GM23248 (cell line): Measurements from ENCODE around the gene SLC25A39. TPM values are rescaled to one million over a fixed set of nuclear protein-coding genes. Genes with fewer than 3 reads are reported as not detected.

Source experiments
- DNase-seq: peaks from one replicate; pipeline ENCODE4 v3.0.0-alpha.2; 2015
- H2AFZ ChIP-seq: fragments of 200-600 bp; sonication (generic); 2 replicates; pipeline ENCODE4 v1.6.1; 2016; ENCODE audit warnings: antibody characterized with exemption
- H3F3A ChIP-seq: fragments of 200-600 bp; sonication (generic); 2 replicates; pipeline ENCODE4 v1.6.1; 2016; ENCODE audit warnings: mild to moderate bottlenecking, antibody characterized with exemption, mixed run types; ENCODE audit not compliant: insufficient read depth
- H3K27ac ChIP-seq: fragments of 200-600 bp; sonication (generic); 2 replicates; pipeline ENCODE4 v1.5.1; 2016; ENCODE audit warnings: mild to moderate bottlenecking
- H3K27me3 ChIP-seq: fragments of 200-600 bp; sonication (generic); replicated peaks from 2 replicates; pipeline ENCODE4 v1.6.1; 2016; ENCODE audit warnings: mild to moderate bottlenecking; ENCODE audit not compliant: insufficient read depth
- H3K36me3 ChIP-seq: fragments of 200-600 bp; sonication (generic); 2 replicates; pipeline ENCODE4 v1.6.1; 2016; ENCODE audit warnings: low read depth, mild to moderate bottlenecking
- H3K4me1 ChIP-seq: fragments of 200-600 bp; sonication (generic); 2 replicates; pipeline ENCODE4 v1.6.1; 2016; ENCODE audit warnings: mild to moderate bottlenecking; ENCODE audit not compliant: insufficient read depth
- H3K4me2 ChIP-seq: fragments of 200-600 bp; sonication (generic); one replicate; pipeline ENCODE4 v1.6.1; 2016; ENCODE audit warnings: mild to moderate bottlenecking; ENCODE audit not compliant: unreplicated experiment
- H3K4me3 ChIP-seq: fragments of 200-600 bp; sonication (generic); 2 replicates; pipeline ENCODE4 v1.5.1; 2016; ENCODE audit warnings: mild to moderate bottlenecking
- H3K79me2 ChIP-seq: fragments of 200-600 bp; sonication (generic); 2 replicates; pipeline ENCODE4 v1.6.1; 2016; ENCODE audit warnings: mild to moderate bottlenecking; ENCODE audit not compliant: insufficient read depth
- H3K9ac ChIP-seq: fragments of 200-600 bp; sonication (generic); 2 replicates; pipeline ENCODE4 v1.6.1; 2016; ENCODE audit warnings: mild to moderate bottlenecking
- H3K9me2 ChIP-seq: fragments of 200-600 bp; sonication (generic); 2 replicates; pipeline ENCODE4 v1.6.1; 2016; ENCODE audit warnings: mixed run types, mild to moderate bottlenecking, moderate library complexity; ENCODE audit not compliant: insufficient read depth
- H3K9me3 ChIP-seq: fragments of 200-600 bp; sonication (generic); one replicate; pipeline ENCODE4 v1.6.1; 2017; ENCODE audit warnings: low read depth
- H4K20me1 ChIP-seq: fragments of 200-600 bp; sonication (generic); 2 replicates; pipeline ENCODE4 v1.6.0; 2016; ENCODE audit not compliant: insufficient read depth
- EZH2 ChIP-seq: fragments of 200-600 bp; sonication (generic); IDR thresholded peaks from 2 replicates; pipeline ENCODE4 v1.6.1; 2018; ENCODE audit warnings: antibody characterized with exemption, mild to moderate bottlenecking; ENCODE audit not compliant: insufficient read depth, poor library complexity, severe bottlenecking
- EZH2phosphoT487 ChIP-seq: fragments of 200-600 bp; sonication (generic); IDR thresholded peaks from 2 replicates; pipeline ENCODE4 v1.6.1; 2018; ENCODE audit warnings: antibody characterized with exemption, moderate library complexity, mild to moderate bottlenecking, low read depth; ENCODE audit not compliant: insufficient read depth
- WGBS, 2 experiments: methylation state at CpG; one replicate each; pipeline ENCODE4 v1.1.6; 2015 to 2017; ENCODE audit warnings: low lambda C conversion rate in 2 of 2, low coverage in 1 of 2; ENCODE audit errors: missing lambda C conversion rate in 2 of 2; 5-methylcytosine and 5-hydroxymethylcytosine counted together
- in situ Hi-C: fragments of 300-500 bp; cut with MboI; formaldehyde crosslinking; loops from 2 replicates; pipeline ENCODE4 v1.15.0; 2020
- polyA plus RNA-seq: library from polyadenylated mRNA; unstranded; fragments of >200 nt; fragmentation: Nextera tagmentation; extraction: Ambion mirVana; gene quantifications from 2 replicates; pipeline ENCODE4 v1.2.1, GENCODE V29; 2016
- total RNA-seq: library from RNA; depleted of rRNA; stranded (reverse); fragments of >200 nt; shearing (Covaris generic); gene quantifications from 2 replicates; pipeline ENCODE4 v1.2.3, GENCODE V29; 2014

SLC25A39 gene
- total and polyA plus RNA-seq, 2 experiments from 2014 or later = 117 to 118 TPM

DNA sequence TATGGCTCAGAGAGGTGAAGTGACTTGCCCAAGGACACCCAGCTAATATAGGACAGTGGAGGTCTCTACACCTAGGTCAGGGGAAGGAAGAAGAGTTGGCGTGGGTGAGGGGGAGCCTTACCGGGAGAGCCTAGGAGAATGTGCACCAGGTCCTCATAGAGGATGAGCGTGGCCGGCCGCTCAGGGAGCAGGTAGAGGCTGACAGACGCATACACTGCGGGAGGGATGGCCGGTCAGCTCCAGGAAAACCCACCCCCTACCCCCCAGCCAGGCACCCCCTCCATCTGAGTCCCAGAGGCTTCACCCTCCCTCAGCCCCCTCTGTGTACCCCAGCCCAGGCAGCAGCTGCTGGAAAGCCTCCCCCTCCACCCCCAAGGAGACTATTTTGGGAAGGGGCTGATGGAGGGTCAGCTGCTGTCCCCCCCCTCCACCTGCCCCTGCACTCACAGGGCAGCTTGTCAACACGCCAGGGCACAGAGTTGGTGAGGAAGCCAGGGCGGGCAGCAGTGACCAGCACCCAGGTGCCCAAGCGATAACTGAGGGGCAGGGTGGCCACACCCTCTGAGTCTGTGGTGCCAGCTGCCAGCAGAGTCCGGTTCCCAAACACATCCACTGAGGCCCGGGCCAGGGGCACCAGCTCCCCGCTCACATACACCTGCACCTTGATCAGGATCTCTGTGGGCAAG is 35.0 kb upstream of the SLC25A39 start:
- Histone ChIP-seq H3K4me2 (no peak overlapping the region), H4K20me1 (no peaks in the 10 kb centered on the region), H2AFZ (no peak overlapping the region), H3K9ac (no peak overlapping the region), H3K79me2 (no peaks in the 10 kb centered on the region), H3K4me3 (no peak overlapping the region), H3K27ac (no peak overlapping the region), H3K9me2 (no peaks in the 10 kb centered on the region), H3K4me1 (peaks cover 9% of the 10 kb centered on the region; the same call in 1 of the 2 replicates), H3K36me3 (no peaks in the 10 kb centered on the region), H3K27me3 (no peaks in the 10 kb centered on the region), H3F3A (0 out of 2 replicates have a peak, but pooled peaks cover 5% of the 10 kb centered on the region), H3K9me3 (no peaks in the 10 kb centered on the region)
- no peak for DNase-seq
- in situ Hi-C loops = no loop called here
- WGBS, 2 experiments = 65 to 68% methylated on average over 13 to 14 of the region's 14 CpGs
- TF ChIP-seq EZH2 (no peak), EZH2phosphoT487 (no peak)

GRCh38 chr17:44359006-44359405 is 34.4 kb upstream of the SLC25A39 start:
- Histone ChIP-seq H3K27me3 (no peaks in the 10 kb centered on the region), H3K9me3 (no peaks in the 10 kb centered on the region), H2AFZ (no peak overlapping the region), H3K4me3 (no peak overlapping the region), H3K4me1 (peaks cover 9% of the 10 kb centered on the region; the same call in 1 of the 2 replicates), H3F3A (0 out of 2 replicates have a peak, but pooled peaks cover 5% of the 10 kb centered on the region), H3K9me2 (no peaks in the 10 kb centered on the region), H3K79me2 (no peaks in the 10 kb centered on the region), H3K4me2 (no peak overlapping the region), H3K9ac (no peak overlapping the region), H3K27ac (no peak overlapping the region), H3K36me3 (no peaks in the 10 kb centered on the region), H4K20me1 (no peaks in the 10 kb centered on the region)
- 52 to 55% methylated on average over 6 of the region's 6 CpGs for WGBS, 2 experiments
- no peak for TF ChIP-seq EZH2phosphoT487
- no peak for TF ChIP-seq EZH2
- DNase-seq = no peak
- in situ Hi-C loops = no loop called here

DNA sequence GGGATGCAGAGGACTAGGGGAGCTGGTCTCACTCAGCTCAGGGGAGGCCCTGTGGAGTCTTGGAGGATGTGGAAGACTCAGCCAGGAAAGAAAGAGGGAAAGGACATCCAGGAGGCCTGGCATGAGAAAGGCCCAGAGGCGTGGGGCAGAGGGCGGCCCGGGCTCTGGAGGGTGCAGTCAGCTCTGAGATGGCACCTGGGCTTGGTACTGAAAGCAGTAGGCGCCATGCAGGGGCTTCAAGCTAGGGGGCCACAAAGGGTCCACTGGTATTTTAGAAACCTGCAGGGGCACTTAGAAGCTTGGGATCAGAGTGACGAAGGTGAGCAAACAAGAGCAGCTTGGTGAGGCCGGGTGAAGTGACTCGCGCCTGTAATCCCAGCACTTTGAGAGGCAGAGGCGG is 33.4 kb upstream of the SLC25A39 start:
- H3K27ac ChIP-seq = no peak overlapping the region
- H3K9me2 ChIP-seq = no peaks in the 10 kb centered on the region
- WGBS, 2 experiments = 86 to 89% methylated on average over 9 of the region's 9 CpGs
- no peak overlapping the region for H3K4me2 ChIP-seq
- in situ Hi-C loops = no loop called here
- no peak overlapping the region for H3K9ac ChIP-seq
- H3K4me1 ChIP-seq = peaks cover 9% of the 10 kb centered on the region; the same call in 1 of the 2 replicates
- no peak for DNase-seq
- no peaks in the 10 kb centered on the region for H3K27me3 ChIP-seq
- 0 out of 2 replicates have a peak, but pooled peaks cover 5% of the 10 kb centered on the region for H3F3A ChIP-seq
- no peaks in the 10 kb centered on the region for H4K20me1 ChIP-seq
- no peaks in the 10 kb centered on the region for H3K36me3 ChIP-seq
- H3K4me3 ChIP-seq = no peak overlapping the region
- no peak for TF ChIP-seq EZH2
- TF ChIP-seq EZH2phosphoT487 = no peak
- H2AFZ ChIP-seq = no peak overlapping the region
- H3K79me2 ChIP-seq = no peaks in the 10 kb centered on the region
- H3K9me3 ChIP-seq = no peaks in the 10 kb centered on the region

GRCh38 chr17:44356241-44356640 is 31.6 kb upstream of the SLC25A39 start:
- in situ Hi-C loops = no loop called here
- WGBS, 2 experiments = 96 to 99% methylated on average over 11 of the region's 11 CpGs
- Histone ChIP-seq H3K9me3 (no peaks in the 10 kb centered on the region), H3K4me2 (no peak overlapping the region), H3K4me3 (no peak overlapping the region), H3K79me2 (no peaks in the 10 kb centered on the region), H3K4me1 (peaks cover 9% of the 10 kb centered on the region; the same call in 1 of the 2 replicates), H3K27me3 (no peaks in the 10 kb centered on the region), H3K27ac (no peak overlapping the region), H4K20me1 (no peaks in the 10 kb centered on the region), H3K9me2 (no peaks in the 10 kb centered on the region), H3K36me3 (no peaks in the 10 kb centered on the region), H2AFZ (no peak overlapping the region), H3F3A (0 out of 2 replicates have a peak, but pooled peaks cover 5% of the 10 kb centered on the region), H3K9ac (no peak overlapping the region)
- DNase-seq = no peak
- no peak for TF ChIP-seq EZH2phosphoT487
- TF ChIP-seq EZH2 = no peak
